HG03565 (cell line): ENCODE results near the gene MAB21L1.

ENCODE experiments used
- ATAC-seq: cut with Tn5 transposase; IDR thresholded peaks from one replicate; pipeline ENCODE4 v1.9.1; 2021; ENCODE audit warnings: mild to moderate bottlenecking, moderate library complexity; ENCODE audit not compliant: unreplicated experiment

The MAB21L1 gene

DNA sequence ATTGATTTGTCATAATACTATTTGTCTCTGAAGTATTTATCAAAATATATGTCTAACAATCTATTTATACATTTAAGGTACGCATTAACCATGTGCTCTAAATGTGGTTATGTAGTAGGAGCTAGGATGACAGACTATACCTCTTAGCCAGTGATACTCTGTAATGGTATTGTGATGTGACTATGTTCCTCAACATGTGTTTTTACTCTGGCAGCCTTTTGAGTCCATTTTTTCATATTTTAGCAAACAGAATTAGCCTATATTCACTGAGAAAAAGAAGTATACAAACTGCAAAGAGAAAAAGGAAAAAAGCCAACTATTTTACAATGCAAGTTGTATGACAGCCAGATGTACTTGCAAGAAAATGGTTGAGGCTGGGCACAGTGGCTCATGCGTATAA, 26.7 kb downstream of the MAB21L1 start:
- no peak for ATAC-seq

DNA sequence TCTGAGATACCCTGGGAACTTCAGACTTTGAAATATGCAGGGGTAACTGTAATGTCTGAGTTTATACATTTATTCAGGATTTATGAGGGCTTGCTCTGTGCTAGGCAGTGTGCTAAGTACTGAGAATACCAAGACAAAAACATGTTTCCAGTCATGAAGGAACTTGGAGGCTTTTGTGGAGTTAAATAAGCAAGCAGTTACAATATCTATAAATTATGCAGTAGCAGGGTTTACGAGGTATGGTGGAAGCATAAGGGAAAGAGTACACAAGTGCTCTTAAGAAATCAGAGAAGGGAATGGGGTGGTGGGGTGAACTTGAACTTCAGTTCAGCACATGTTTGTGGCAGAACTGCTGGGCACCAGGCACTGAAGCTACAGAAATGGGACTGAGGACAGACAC, 28.0 kb downstream of the MAB21L1 start:
- ATAC-seq = no peak
